ENCODE results near the gene NAP1L4.
A peak's percentile ranks its signal among the peaks of the same experiment; 100 is the strongest.

Gene NAP1L4

GRCh38 chr11:2992234-2992996, at the start of gene NAP1L4:
NAP1L4 (minus strand) TSS chr11:2992329; CDS start chr11:2979220, 13,109 bp downstream.
- H3K27ac ChIP-seq = peak within 1 kb of the TSS; percentile 84
- peaks cover 27% of the 10 kb centered on the region for H3K4me1 ChIP-seq (ENCODE audit: low read depth, poor library complexity, severe bottlenecking)
- TF ChIP-seq, protein P1, sequence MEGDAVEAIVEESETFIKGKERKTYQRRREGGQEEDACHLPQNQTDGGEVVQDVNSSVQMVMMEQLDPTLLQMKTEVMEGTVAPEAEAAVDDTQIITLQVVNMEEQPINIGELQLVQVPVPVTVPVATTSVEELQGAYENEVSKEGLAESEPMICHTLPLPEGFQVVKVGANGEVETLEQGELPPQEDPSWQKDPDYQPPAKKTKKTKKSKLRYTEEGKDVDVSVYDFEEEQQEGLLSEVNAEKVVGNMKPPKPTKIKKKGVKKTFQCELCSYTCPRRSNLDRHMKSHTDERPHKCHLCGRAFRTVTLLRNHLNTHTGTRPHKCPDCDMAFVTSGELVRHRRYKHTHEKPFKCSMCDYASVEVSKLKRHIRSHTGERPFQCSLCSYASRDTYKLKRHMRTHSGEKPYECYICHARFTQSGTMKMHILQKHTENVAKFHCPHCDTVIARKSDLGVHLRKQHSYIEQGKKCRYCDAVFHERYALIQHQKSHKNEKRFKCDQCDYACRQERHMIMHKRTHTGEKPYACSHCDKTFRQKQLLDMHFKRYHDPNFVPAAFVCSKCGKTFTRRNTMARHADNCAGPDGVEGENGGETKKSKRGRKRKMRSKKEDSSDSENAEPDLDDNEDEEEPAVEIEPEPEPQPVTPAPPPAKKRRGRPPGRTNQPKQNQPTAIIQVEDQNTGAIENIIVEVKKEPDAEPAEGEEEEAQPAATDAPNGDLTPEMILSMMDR (conservative IDR thresholded peaks at IDR 0.05; ENCODE audit: low read depth, low read length) = no peak
- H3K9ac ChIP-seq = peak within 1 kb of the TSS; percentile 86
- H3K4me3 ChIP-seq (IDR thresholded peaks at IDR 0.05; ENCODE audit: insufficient read depth, low read depth, low read length) = no peak within 1 kb of the TSS
- H3K36me3 ChIP-seq (ENCODE audit: insufficient read depth) = no peaks in the 10 kb centered on the region
- no peaks in the 10 kb centered on the region for H3K27me3 ChIP-seq (ENCODE audit: insufficient read depth, low read depth)
- peak within 1 kb of the TSS; percentile 77 for H3K4me2 ChIP-seq
- peak within 1 kb of the TSS; percentile 80 for H2AFZ ChIP-seq (ENCODE audit: low read depth)
- H3K79me2 ChIP-seq (ENCODE audit: insufficient read depth, low read depth) = peaks cover 44% of the 10 kb centered on the region
- 0 out of 2 replicates have a peak, but pooled peaks cover 7% of the 10 kb centered on the region for H4K20me1 ChIP-seq (ENCODE audit: insufficient read depth)

DNA sequence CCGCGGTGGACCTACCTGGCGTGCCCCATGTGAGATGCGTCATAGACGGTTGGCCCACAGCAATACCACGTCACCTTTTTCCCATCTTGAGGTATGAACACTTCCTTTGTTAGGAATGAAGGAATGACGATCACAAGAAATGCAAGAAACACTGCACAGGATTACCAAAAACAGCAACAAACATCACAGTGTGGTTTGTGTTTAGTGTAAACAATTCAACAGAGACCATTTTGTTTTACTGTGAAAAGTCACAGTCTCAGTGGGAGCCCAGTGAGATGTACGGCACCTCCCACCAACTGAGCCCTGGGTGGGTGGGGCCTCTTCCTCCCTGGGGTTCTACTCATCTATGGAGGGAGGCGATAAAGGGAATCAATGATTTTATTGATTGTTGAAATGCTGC, 48.8 kb upstream of the NAP1L4 start:
- H3K27ac ChIP-seq = no peak overlapping the region
- H3K4me1 ChIP-seq (ENCODE audit: low read depth, poor library complexity, severe bottlenecking) = no peaks in the 10 kb centered on the region
- H3K27me3 ChIP-seq (ENCODE audit: insufficient read depth, low read depth) = no peaks in the 10 kb centered on the region
- peaks cover 13% of the 10 kb centered on the region; the same call in 1 of the 2 replicates for H3K79me2 ChIP-seq (ENCODE audit: insufficient read depth, low read depth)
- no peak overlapping the region for H2AFZ ChIP-seq (ENCODE audit: low read depth)
- H3K36me3 ChIP-seq (ENCODE audit: insufficient read depth) = no peaks in the 10 kb centered on the region
- H4K20me1 ChIP-seq (ENCODE audit: insufficient read depth) = no peaks in the 10 kb centered on the region
- H3K9ac ChIP-seq = no peak overlapping the region
- TF ChIP-seq, protein P1 (conservative IDR thresholded peaks at IDR 0.05; ENCODE audit: low read depth, low read length) = no peak
- no peak overlapping the region for H3K4me3 ChIP-seq (IDR thresholded peaks at IDR 0.05; ENCODE audit: insufficient read depth, low read depth, low read length)
- no peak overlapping the region for H3K4me2 ChIP-seq

GRCh38 chr11:3037945-3038271, 45.8 kb upstream of the NAP1L4 start:
- H3K4me3 ChIP-seq (IDR thresholded peaks at IDR 0.05; ENCODE audit: insufficient read depth, low read depth, low read length) = no peak overlapping the region

GRCh38 chr11:3037040-3037944, 45.2 kb upstream of the NAP1L4 start:
- no peaks in the 10 kb centered on the region for H3K4me1 ChIP-seq (ENCODE audit: low read depth, poor library complexity, severe bottlenecking)
- H4K20me1 ChIP-seq (ENCODE audit: insufficient read depth) = no peaks in the 10 kb centered on the region
- no peaks in the 10 kb centered on the region for H3K36me3 ChIP-seq (ENCODE audit: insufficient read depth)
- H3K9ac ChIP-seq = no peak overlapping the region
- no peak overlapping the region for H3K4me2 ChIP-seq
- no peak overlapping the region for H3K27ac ChIP-seq
- H3K27me3 ChIP-seq (ENCODE audit: insufficient read depth, low read depth) = no peaks in the 10 kb centered on the region
- no peak overlapping the region for H2AFZ ChIP-seq (ENCODE audit: low read depth)
- H3K4me3 ChIP-seq (IDR thresholded peaks at IDR 0.05; ENCODE audit: insufficient read depth, low read depth, low read length) = no peak overlapping the region
- TF ChIP-seq, protein P1 (conservative IDR thresholded peaks at IDR 0.05; ENCODE audit: low read depth, low read length) = peak; percentile 77
- H3K79me2 ChIP-seq (ENCODE audit: insufficient read depth, low read depth) = no peaks in the 10 kb centered on the region; the same call in 1 of the 2 replicates

More at GRCh38 chr11:3037945-3038271, 45.8 kb upstream of the NAP1L4 start:
- Histone ChIP-seq H3K4me1 (ENCODE audit: low read depth, poor library complexity, severe bottlenecking) (no peaks in the 10 kb centered on the region), H3K4me2 (no peak overlapping the region), H3K27me3 (ENCODE audit: insufficient read depth, low read depth) (no peaks in the 10 kb centered on the region), H3K36me3 (ENCODE audit: insufficient read depth) (no peaks in the 10 kb centered on the region), H3K9ac (no peak overlapping the region), H4K20me1 (ENCODE audit: insufficient read depth) (no peaks in the 10 kb centered on the region), H3K79me2 (ENCODE audit: insufficient read depth, low read depth) (no peaks in the 10 kb centered on the region; the same call in 1 of the 2 replicates), H2AFZ (ENCODE audit: low read depth) (no peak overlapping the region), H3K27ac (no peak overlapping the region)
- TF ChIP-seq, protein P1 (conservative IDR thresholded peaks at IDR 0.05; ENCODE audit: low read depth, low read length) = no peak

All from KMS-11 (cell line).